Common myeloid progenitor, CD34-positive (primary cell): Measurements from ENCODE around the gene CEP164.

Experiments used
- CTCF ChIA-PET: fragments of 350-600 bp; sonication (Branson Sonifier 250); formaldehyde crosslinking; loops from one replicate; lab custom pipeline; 2021; ENCODE audit warnings: antibody characterized with exemption; lab: Charles Lee
- POLR2A ChIA-PET: fragments of 350-600 bp; sonication (Branson Sonifier 250); formaldehyde crosslinking; loops from one replicate; lab custom pipeline; 2021; ENCODE audit warnings: antibody characterized with exemption; lab: Charles Lee
- DNase-seq, 3 donors: peaks; one replicate each; pipeline versions ENCODE4 v3.0.0 to v3.0.0-alpha.2; 2013
- H3K27ac ChIP-seq, 2 experiments: 1 replicate in 1 of 2; 2 replicates in 1 of 2; pipeline ENCODE4 v1.7.0; 2013; ENCODE audit warnings: inconsistent platforms in 2 of 2, low read length in 2 of 2, mild to moderate bottlenecking in 2 of 2, low read depth in 1 of 2, moderate library complexity in 1 of 2; ENCODE audit not compliant: severe bottlenecking in 2 of 2, insufficient read depth in 1 of 2, poor library complexity in 1 of 2
- H3K27me3 ChIP-seq, 5 experiments: replicated peaks in 2 of 5; 1 replicate in 3 of 5; 2 replicates in 2 of 5; pipeline versions ENCODE4 v1.6.1 to v1.7.0; 2013; ENCODE audit warnings: low read length in 4 of 5, mild to moderate bottlenecking in 2 of 5, moderate library complexity in 2 of 5, inconsistent platforms in 1 of 5; ENCODE audit not compliant: insufficient read depth in 5 of 5, control insufficient read depth in 4 of 5
- H3K36me3 ChIP-seq, 4 experiments: 1 replicate in 2 of 4; 2 replicates in 2 of 4; pipeline versions ENCODE4 v1.6.1 to v1.7.0; 2013; ENCODE audit warnings: low read length in 3 of 4, control low read depth in 1 of 4, mild to moderate bottlenecking in 1 of 4; ENCODE audit not compliant: control insufficient read depth in 4 of 4, insufficient read depth in 4 of 4
- H3K4me1 ChIP-seq, 4 experiments: 1 replicate in 3 of 4; 2 replicates in 1 of 4; pipeline versions ENCODE4 v1.6.1 to v1.7.1; 2013; ENCODE audit warnings: low read length in 3 of 4, mild to moderate bottlenecking in 3 of 4, control low read depth in 1 of 4, inconsistent platforms in 1 of 4, moderate library complexity in 1 of 4; ENCODE audit not compliant: control insufficient read depth in 4 of 4, insufficient read depth in 4 of 4; ENCODE audit errors: control extremely low read depth in 1 of 4
- H3K4me3 ChIP-seq, 7 experiments: 1 replicate in 4 of 7; 2 replicates in 3 of 7; pipeline versions ENCODE4 v1.5.1 to v1.7.0; 2013; ENCODE audit warnings: mild to moderate bottlenecking in 7 of 7, low read length in 6 of 7, moderate library complexity in 6 of 7, inconsistent platforms in 2 of 7, low read depth in 2 of 7, control low read depth in 1 of 7; ENCODE audit not compliant: insufficient read depth in 4 of 7, control insufficient read depth in 1 of 7; ENCODE audit errors: extremely low read depth in 1 of 7
- H3K9me3 ChIP-seq, 5 experiments: 1 replicate in 4 of 5; 2 replicates in 1 of 5; pipeline versions ENCODE4 v1.6.1 to v1.7.1; 2013; ENCODE audit warnings: low read length in 4 of 5, mild to moderate bottlenecking in 2 of 5, inconsistent platforms in 1 of 5, low read depth in 1 of 5, moderate library complexity in 1 of 5; ENCODE audit not compliant: control insufficient read depth in 4 of 5, insufficient read depth in 2 of 5; ENCODE audit errors: control extremely low read depth in 1 of 5
- WGBS: methylation state at CpG from one replicate; pipeline ENCODE4 v1.1.5; 2013; ENCODE audit not compliant: insufficient coverage; 5-methylcytosine and 5-hydroxymethylcytosine counted together

Gene CEP164

DNA sequence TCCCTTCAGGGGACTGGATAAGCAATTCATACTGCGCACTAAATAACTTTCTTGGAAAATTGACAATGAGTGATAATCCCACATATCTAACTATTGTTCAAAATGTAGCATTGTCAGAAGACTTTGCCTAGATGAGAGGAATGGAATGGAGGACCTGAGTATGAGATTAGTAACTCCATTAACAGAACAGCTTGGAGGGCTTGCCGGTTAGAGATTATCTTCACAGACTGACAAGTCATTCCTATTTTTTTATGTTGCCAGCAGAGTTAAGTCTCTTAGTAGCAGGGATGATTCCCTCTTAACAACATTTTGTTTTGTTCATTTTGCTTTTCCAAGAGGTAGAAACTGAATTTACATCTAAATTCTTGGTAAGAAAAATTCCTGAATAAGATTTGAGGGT, 43.6 kb upstream of the CEP164 start:
- Histone ChIP-seq H3K9me3 (no peaks in the 10 kb centered on the region), H3K4me3 (no peak overlapping the region), H3K27ac (no peak overlapping the region), H3K36me3 (peaks cover 22 to 69% (median 55%) of the 10 kb centered on the region in 4 experiments), H3K4me1 (peaks cover 0 to 2% (median 0%) of the 10 kb centered on the region in 4 experiments), H3K27me3 (no peaks in the 10 kb centered on the region)
- ChIA-PET CTCF (no interaction called here), POLR2A (no interaction called here)
- no peak for DNase-seq
- 91% methylated on average over 1 of the region's 2 CpGs for WGBS

DNA sequence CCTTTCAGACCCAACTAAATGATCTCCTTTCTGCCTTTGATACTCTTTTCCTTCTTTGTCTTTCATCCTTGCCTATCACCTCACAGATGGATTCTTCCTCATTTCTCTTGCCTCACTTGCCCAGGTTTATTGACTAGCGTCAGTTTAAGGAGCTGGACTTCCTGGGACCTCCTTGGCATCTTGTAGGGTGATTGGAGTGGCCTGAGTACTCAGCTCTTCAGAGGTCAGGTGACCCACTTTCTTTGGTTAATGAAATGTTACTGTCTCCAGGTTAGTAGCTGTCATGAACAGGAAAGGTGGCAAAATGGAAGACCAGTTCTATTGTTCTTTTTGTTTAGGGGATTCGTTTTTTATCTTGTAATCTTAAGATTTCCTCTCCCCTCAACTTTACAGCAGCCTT, 41.1 kb upstream of the CEP164 start:
- no peak for DNase-seq
- no CpG with 5 or more reads among the region's 2 CpGs for WGBS
- Histone ChIP-seq H3K4me1 (no peaks in the 10 kb centered on the region), H3K36me3 (peaks cover 20 to 81% (median 63%) of the 10 kb centered on the region in 4 experiments), H3K27me3 (no peaks in the 10 kb centered on the region), H3K9me3 (no peaks in the 10 kb centered on the region), H3K4me3 (no peak overlapping the region), H3K27ac (no peak overlapping the region)
- ChIA-PET CTCF (no interaction called here), POLR2A (no interaction called here)

DNA sequence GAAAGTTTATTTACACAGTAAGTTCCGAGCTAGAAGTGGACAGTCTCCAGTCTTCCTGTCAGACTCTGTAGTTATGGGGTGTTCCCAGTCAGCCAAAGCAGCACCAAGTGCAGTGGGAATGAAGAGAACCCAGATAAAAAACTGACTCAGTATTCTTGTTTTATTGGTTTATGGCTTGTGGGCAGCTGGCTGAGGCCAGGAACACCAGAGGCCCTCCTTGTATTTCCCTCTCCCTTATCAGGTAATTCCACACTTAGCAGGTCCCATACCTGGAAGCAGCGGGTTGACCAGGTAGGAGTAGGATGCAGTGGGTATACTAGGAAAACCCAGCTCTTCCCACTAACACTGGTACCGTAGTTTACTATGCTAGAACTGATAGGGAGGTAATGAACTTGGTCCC, 40.0 kb upstream of the CEP164 start:
- WGBS = 67% methylated on average over 1 of the region's 3 CpGs
- POLR2A ChIA-PET = no interaction called here
- CTCF ChIA-PET = interaction anchor here (0.6 kb wide), 1 partner anchor 20 kb away, joined by 3 read pairs; no protein-coding TSS in a partner anchor
- H3K9me3 ChIP-seq = no peaks in the 10 kb centered on the region
- no peaks in the 10 kb centered on the region for H3K4me1 ChIP-seq
- peaks cover 13 to 73% (median 57%) of the 10 kb centered on the region in 4 experiments for H3K36me3 ChIP-seq
- H3K27ac ChIP-seq = no peak overlapping the region
- DNase-seq = no peak
- no peak overlapping the region for H3K4me3 ChIP-seq
- H3K27me3 ChIP-seq = no peaks in the 10 kb centered on the region

- H3K4me1 ChIP-seq = no peaks in the 10 kb centered on the region
- POLR2A ChIA-PET = no interaction called here
- no peak overlapping the region for H3K4me3 ChIP-seq
- peaks cover 11 to 65% (median 52%) of the 10 kb centered on the region in 4 experiments for H3K36me3 ChIP-seq
- no peak overlapping the region for H3K27ac ChIP-seq
- 100% methylated on average over 1 of the region's 1 CpG for WGBS
- H3K9me3 ChIP-seq = no peaks in the 10 kb centered on the region
- no peaks in the 10 kb centered on the region for H3K27me3 ChIP-seq
- CTCF ChIA-PET = no interaction called here
- DNase-seq = no peak
These were observed 37.9 kb upstream of the CEP164 start for GRCh38 chr11:117289795-117290194.

DNA sequence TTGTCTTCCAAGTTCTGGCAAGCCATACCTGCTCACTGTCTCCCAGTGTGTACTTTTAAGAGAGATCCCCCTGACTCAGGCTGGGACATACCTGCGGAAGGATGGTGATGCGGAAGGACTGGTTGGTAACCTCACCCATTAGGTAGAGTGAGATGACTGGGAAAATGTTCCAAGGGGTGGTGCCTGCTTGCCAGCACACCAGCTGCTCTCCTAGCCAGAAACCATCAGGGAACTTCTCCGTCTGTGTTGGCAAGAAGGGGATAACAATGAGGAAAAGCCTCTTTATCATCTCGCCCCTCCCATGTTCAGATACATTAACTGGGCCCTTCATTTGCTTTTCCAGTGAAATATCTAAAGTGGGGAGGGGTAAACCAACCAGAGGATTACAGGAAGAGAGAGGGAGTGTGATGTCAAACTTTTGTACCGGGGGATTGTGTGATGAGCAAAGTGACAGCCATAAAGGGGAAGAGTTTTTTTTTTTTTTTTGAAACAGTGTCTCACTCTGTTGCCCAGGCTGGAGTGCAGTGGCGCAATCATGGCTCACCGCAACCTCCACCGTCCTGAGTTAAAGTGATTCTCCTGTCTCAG, 36.8 kb upstream of the CEP164 start, which contains the start of gene BACE1-AS:
Gene BACE1-AS, plus strand, starts transcription at position 538 of the 588 bp plus-strand sequence.
- WGBS = 97% methylated on average over 5 of the region's 8 CpGs
- Histone ChIP-seq H3K4me3 (no peak within 1 kb of the TSS), H3K27ac (no peak within 1 kb of the TSS), H3K27me3 (no peaks in the 10 kb centered on the region), H3K9me3 (no peaks in the 10 kb centered on the region), H3K4me1 (no peaks in the 10 kb centered on the region), H3K36me3 (peaks cover 8 to 57% (median 48%) of the 10 kb centered on the region in 4 experiments)
- ChIA-PET CTCF (no interaction called here), POLR2A (no interaction called here)
- no peak for DNase-seq

GRCh38 chr11:117292616-117293015, 35.0 kb upstream of the CEP164 start:
- CTCF ChIA-PET = interaction anchor here (0.9 kb wide), 1 partner anchor 9 kb away, joined by 3 read pairs; no protein-coding TSS in a partner anchor

GRCh38 chr11:117295438-117296137, 32.1 kb upstream of the CEP164 start:
- Histone ChIP-seq H3K9me3 (no peaks in the 10 kb centered on the region), H3K4me3 (no peak overlapping the region), H3K27ac (no peak overlapping the region), H3K27me3 (no peaks in the 10 kb centered on the region), H3K36me3 (peaks cover 0 to 27% (median 15%) of the 10 kb centered on the region in 4 experiments), H3K4me1 (peaks cover 0 to 3% (median 0%) of the 10 kb centered on the region in 4 experiments)
- POLR2A ChIA-PET = no interaction called here
- DNase-seq = no peak
- 98% methylated on average over 6 of the region's 9 CpGs for WGBS
- CTCF ChIA-PET = no interaction called here

More at GRCh38 chr11:117292616-117293015, 35.0 kb upstream of the CEP164 start:
- POLR2A ChIA-PET = interaction anchor here (0.6 kb wide), 1 partner anchor 11 kb away, joined by 4 read pairs; no protein-coding TSS in a partner anchor
- H3K4me1 ChIP-seq = no peaks in the 10 kb centered on the region
- DNase-seq = no peak
- H3K27me3 ChIP-seq = no peaks in the 10 kb centered on the region
- no peak overlapping the region for H3K4me3 ChIP-seq
- H3K36me3 ChIP-seq = peaks cover 3 to 54% (median 39%) of the 10 kb centered on the region in 4 experiments
- WGBS = 100% methylated on average over 2 of the region's 2 CpGs
- H3K9me3 ChIP-seq = no peaks in the 10 kb centered on the region
- H3K27ac ChIP-seq = no peak overlapping the region
